Ishikawa (cell line): Measurements from ENCODE around the gene HSP90AB1.

Experiments
- CEBPB ChIP-seq: IDR thresholded peaks from 2 replicates; pipeline ENCODE4 v1.6.1; 2012
- CREB1 ChIP-seq: IDR thresholded peaks from 2 replicates; pipeline ENCODE4 v1.6.1; 2012; ENCODE audit warnings: low read depth
- EGR1 ChIP-seq: IDR thresholded peaks from 2 replicates; pipeline ENCODE4 v1.6.1; 2012
- EP300 ChIP-seq: IDR thresholded peaks from 2 replicates; pipeline ENCODE4 v1.6.1; 2012; ENCODE audit warnings: borderline replicate concordance
- FOXM1 ChIP-seq: IDR thresholded peaks from 2 replicates; pipeline ENCODE4 v1.6.1; 2012; ENCODE audit warnings: low read depth, borderline replicate concordance
- MAX ChIP-seq: IDR thresholded peaks from 2 replicates; pipeline ENCODE4 v1.6.1; 2012
- RAD21 ChIP-seq: IDR thresholded peaks from 2 replicates; pipeline ENCODE4 v1.6.1; 2012; ENCODE audit warnings: low read depth
- REST ChIP-seq: IDR thresholded peaks from 2 replicates; pipeline ENCODE4 v1.6.1; 2012; ENCODE audit warnings: low read depth, mild to moderate bottlenecking
- TAF1 ChIP-seq: IDR thresholded peaks from 2 replicates; pipeline ENCODE4 v1.6.1; 2012; ENCODE audit warnings: low read depth, mild to moderate bottlenecking
- TEAD4 ChIP-seq: IDR thresholded peaks from 2 replicates; pipeline ENCODE4 v1.6.1; 2012
- YY1 ChIP-seq: IDR thresholded peaks from 2 replicates; pipeline ENCODE4 v1.6.1; 2012; ENCODE audit warnings: low read depth

- TF ChIP-seq YY1 = no peak
- TF ChIP-seq EP300 = no peak
- TF ChIP-seq TAF1 = no peak
- no peak for TF ChIP-seq CEBPB
- TF ChIP-seq RAD21 = no peak
- no peak for TF ChIP-seq MAX
- no peak for TF ChIP-seq REST
- no peak for TF ChIP-seq TEAD4
- no peak for TF ChIP-seq CREB1
- TF ChIP-seq EGR1 = no peak
- TF ChIP-seq FOXM1 = no peak
Observed at GRCh38 chr6:44294832-44295791, 48.2 kb downstream of the HSP90AB1 start.
